Measurements from ENCODE around the gene NELL1. TPM values are rescaled to one million over a fixed set of nuclear protein-coding genes. Genes with fewer than 3 reads are reported as not detected.
A peak's percentile ranks its signal among the peaks of the same experiment; 100 is the strongest.

Gene NELL1
- total RNA-seq, 1 donor from 2014 or later = not detected

GRCh38 chr11:21622566-21622965, 953.2 kb downstream of the NELL1 start:
- Histone ChIP-seq H2AFZ (replicated peaks) (no peak overlapping the region), H3K27me3 (no peaks in the 10 kb centered on the region), H3K4me2 (no peak overlapping the region), H3K36me3 (no peaks in the 10 kb centered on the region), H3K9ac (no peak overlapping the region), H3K79me2 (ENCODE audit: low read depth) (no peaks in the 10 kb centered on the region), H3K9me3 (ENCODE audit: low read depth) (no peaks in the 10 kb centered on the region), H3K27ac (no peak overlapping the region), H3K4me3 (no peak overlapping the region), H4K20me1 (ENCODE audit: low read depth) (no peaks in the 10 kb centered on the region), H3F3A (ENCODE audit: low read depth) (no peaks in the 10 kb centered on the region), H3K4me1 (no peaks in the 10 kb centered on the region)
- DNase-seq (ENCODE audit: low spot score) = no peak
- Mint-ChIP-seq H3K36me3 (no peaks in the 10 kb centered on the region), H3K4me3 (no peak overlapping the region), H3K4me1 (no peaks in the 10 kb centered on the region), H3K27ac (no peak overlapping the region), H3K27me3 (ENCODE audit: insufficient read depth, low read depth) (peaks cover 5% of the 10 kb centered on the region), H3K9me3 (no peaks in the 10 kb centered on the region)
- TF ChIP-seq CTCF (IDR thresholded peaks at IDR 0.05) = no peak
- TF ChIP-seq EZH2 (IDR thresholded peaks at IDR 0.05) = no peak
- no peak for TF ChIP-seq EZH2phosphoT487 (IDR thresholded peaks at IDR 0.05)

- Mint-ChIP-seq H3K4me3 (no peak overlapping the region), H3K27me3 (ENCODE audit: insufficient read depth, low read depth) (peaks cover 5% of the 10 kb centered on the region), H3K9me3 (no peaks in the 10 kb centered on the region), H3K4me1 (no peaks in the 10 kb centered on the region), H3K36me3 (no peaks in the 10 kb centered on the region), H3K27ac (no peak overlapping the region)
- Histone ChIP-seq H3K27ac (no peak overlapping the region), H2AFZ (replicated peaks) (no peak overlapping the region), H3K27me3 (no peaks in the 10 kb centered on the region), H3K4me1 (no peaks in the 10 kb centered on the region), H3K36me3 (no peaks in the 10 kb centered on the region), H3K79me2 (ENCODE audit: low read depth) (no peaks in the 10 kb centered on the region), H3K9ac (no peak overlapping the region), H3K9me3 (ENCODE audit: low read depth) (no peaks in the 10 kb centered on the region), H3K4me3 (no peak overlapping the region), H4K20me1 (ENCODE audit: low read depth) (no peaks in the 10 kb centered on the region), H3K4me2 (no peak overlapping the region), H3F3A (ENCODE audit: low read depth) (no peaks in the 10 kb centered on the region)
- no peak for DNase-seq (ENCODE audit: low spot score)
- TF ChIP-seq EZH2phosphoT487 (IDR thresholded peaks at IDR 0.05) (no peak), CTCF (IDR thresholded peaks at IDR 0.05) (no peak), EZH2 (IDR thresholded peaks at IDR 0.05) (no peak)
Measured at GRCh38 chr11:21622995-21623394, 953.6 kb downstream of the NELL1 start.

Small RNA genes lying within 50 kb of the gene (small RNA-seq; reads per million reads assigned to genes)
- gene RNA5SP336 = 14.7 reads per million, percentile 96 among the genes with 10 or more reads in this experiment
- not detected for gene RNA5SP337

Other genes starting within 250 kb of the NELL1 start
- gene SLC6A5, start 70.0 kb upstream of the NELL1 start, total RNA-seq (ENCODE audit: low replicate concordance) = not detected in 2 replicates

Measured in neural progenitor cell (in vitro differentiated cells).